HepG2 (cell line): Measurements from ENCODE around the gene BCAS3. TPM values are rescaled to one million over a fixed set of nuclear protein-coding genes. Genes with fewer than 3 reads are reported as not detected.

Experiments
- ATAC-seq: fragments of 200-7000 bp; cut with Tn5 transposase; 3 replicates; pipeline ENCODE4 v1.9.1; 2020; ENCODE audit warnings: mild to moderate bottlenecking, moderate library complexity
- BruUV-seq: library from RNA; stranded (reverse); fragments of 400-500 nt; replicated peaks from 2 replicates; lab custom pipeline; 2021; lab: Mats Ljungman, UMichigan
- CTCF ChIA-PET: fragments of 300-600 bp; formaldehyde crosslinking; extraction: SDS; loops from one replicate; lab custom pipeline; 2021; ENCODE audit warnings: low total read pairs, inconsistent platforms, low intra/inter-chr PET ratio; lab: Yijun Ruan, JAX
- POLR2A ChIA-PET: fragments of 350-600 bp; sonication (Branson Sonifier 250); formaldehyde crosslinking; loops from one replicate; lab custom pipeline; 2020; ENCODE audit warnings: antibody characterized with exemption, inconsistent platforms; lab: Yijun Ruan, JAX
- DNase-seq: peaks from one replicate; pipeline ENCODE4 v3.0.0-alpha.2; 2015; ENCODE audit warnings: low spot score
- FAIRE-seq: peaks from 3 replicates; lab custom pipeline; 2011; peaks lifted over from hg19 to GRCh38; lab: Jason Lieb, UNC
- H2AFZ ChIP-seq: one replicate; pipeline ENCODE4 v1.6.1; 2011; ENCODE audit warnings: low read length, inconsistent platforms
- H3K27ac ChIP-seq: fragments of 300-600 bp; 3 replicates; pipeline ENCODE4 v1.8.0; 2011; ENCODE audit warnings: mixed run types, mild to moderate bottlenecking, mixed read lengths, low read length, inconsistent platforms; ENCODE audit not compliant: insufficient read depth; ENCODE audit errors: extremely low read length
- H3K27me3 ChIP-seq, 2 experiments: fragments of 200-600 bp in 1 of 2; 2 replicates in 1 of 2; 3 replicates in 1 of 2; pipeline versions ENCODE4 v1.6.0 to v1.8.0; 2011; ENCODE audit warnings: low read length in 2 of 2, mild to moderate bottlenecking in 2 of 2, moderate library complexity in 2 of 2, inconsistent platforms in 1 of 2; ENCODE audit not compliant: insufficient read depth in 2 of 2, control insufficient read depth in 1 of 2
- H3K36me3 ChIP-seq, 2 experiments: fragments of 200-600 bp in 1 of 2; replicated peaks in 1 of 2; 2 replicates in 1 of 2; 3 replicates in 1 of 2; pipeline versions ENCODE4 v1.5.1 to v1.8.0; 2011; ENCODE audit warnings: low read length in 2 of 2, inconsistent platforms in 1 of 2; ENCODE audit not compliant: insufficient read depth in 2 of 2, control insufficient read depth in 1 of 2
- H3K4me1 ChIP-seq: 2 replicates; pipeline ENCODE4 v1.5.1; 2012; ENCODE audit warnings: low read length, inconsistent platforms; ENCODE audit not compliant: insufficient read depth
- H3K4me2 ChIP-seq: 2 replicates; pipeline ENCODE4 v1.6.0; 2011; ENCODE audit warnings: low read depth, low read length, inconsistent platforms
- H3K4me3 ChIP-seq, 3 experiments: fragments of 200-600 bp in 1 of 3; sonication (generic), shearing (Covaris generic) in 1 of 3; replicated peaks in 1 of 3; 2 replicates each; pipeline ENCODE4 v1.5.1; 2011 to 2016; ENCODE audit warnings: low read length in 3 of 3, inconsistent platforms in 2 of 3, low read depth in 2 of 3, mild to moderate bottlenecking in 2 of 3, control low read depth in 1 of 3, mixed read lengths in 1 of 3; ENCODE audit not compliant: insufficient read depth in 1 of 3
- H3K79me2 ChIP-seq: one replicate; pipeline ENCODE4 v1.6.1; 2011; ENCODE audit warnings: low read length, inconsistent platforms; ENCODE audit not compliant: insufficient read depth
- H3K9ac ChIP-seq: 2 replicates; pipeline ENCODE4 v1.6.0; 2011; ENCODE audit warnings: mild to moderate bottlenecking, low read depth, low read length, inconsistent platforms; ENCODE audit not compliant: insufficient read depth
- H3K9me3 ChIP-seq: 2 replicates; pipeline ENCODE4 v1.5.1; 2012; ENCODE audit warnings: mild to moderate bottlenecking, low read length
- H4K20me1 ChIP-seq: 2 replicates; pipeline ENCODE4 v1.6.0; 2011; ENCODE audit warnings: inconsistent platforms, mild to moderate bottlenecking, low read length, moderate library complexity; ENCODE audit not compliant: insufficient read depth
- ASH2L ChIP-seq: fragments of 300-600, 200-600 bp; sonication (generic); IDR thresholded peaks from 2 replicates; pipeline ENCODE4 v1.7.0; 2017; ENCODE audit warnings: low read depth, mild to moderate bottlenecking, moderate library complexity, mixed read lengths, low read length; ENCODE audit not compliant: insufficient read length
- HOXA3 ChIP-seq: sonication (generic); formaldehyde crosslinking; IDR thresholded peaks from 2 replicates; pipeline ENCODE4 v1.5.0; 2020; ENCODE audit warnings: missing genetic modification reagents
- HOXD1 ChIP-seq: sonication (generic); formaldehyde crosslinking; IDR thresholded peaks from 2 replicates; pipeline ENCODE4 v1.5.0; 2020; ENCODE audit warnings: missing genetic modification reagents
- KDM2A ChIP-seq: sonication (generic); formaldehyde crosslinking; IDR thresholded peaks from 2 replicates; pipeline ENCODE4 v1.4.0; 2020; ENCODE audit warnings: low read depth, missing genetic modification reagents, borderline replicate concordance
- SAP130 ChIP-seq: IDR thresholded peaks from 2 replicates; pipeline ENCODE4 v1.6.1; 2016; ENCODE audit warnings: low read depth
- SOX13 ChIP-seq, 3 experiments: fragments of 450-650 bp in 1 of 3; sonication (generic) in 1 of 3; formaldehyde crosslinking in 1 of 3; IDR thresholded peaks in 2 of 3; conservative IDR thresholded peaks in 1 of 3; 2 replicates each; pipeline versions ENCODE4 v1.5.0 to v1.6.1; 2016 to 2020; ENCODE audit warnings: antibody characterized with exemption in 1 of 3, mild to moderate bottlenecking in 1 of 3, missing compliant biosample characterization in 1 of 3, missing genetic modification reagents in 1 of 3, moderate library complexity in 1 of 3
- SYNCRIP ChIP-seq: fragments of 200-400 bp; formaldehyde crosslinking; IDR thresholded peaks from 2 replicates; pipeline ENCODE4 v1.6.1; 2018; ENCODE audit warnings: mild to moderate bottlenecking, low read depth, low read length; ENCODE audit not compliant: insufficient read depth
- TOPORS ChIP-seq: sonication (generic); formaldehyde crosslinking; IDR thresholded peaks from 2 replicates; pipeline ENCODE4 v1.8.0; 2023; ENCODE audit warnings: mild to moderate bottlenecking, missing genetic modification reagents
- ZFP1 ChIP-seq: IDR thresholded peaks from 2 replicates; pipeline ENCODE4 v1.6.1; 2016
- ZNF253 ChIP-seq: sonication (generic); formaldehyde crosslinking; IDR thresholded peaks from 2 replicates; pipeline ENCODE4 v1.8.0; 2022; ENCODE audit warnings: mild to moderate bottlenecking, missing genetic modification reagents, borderline replicate concordance
- ZNF605 ChIP-seq: sonication (generic); formaldehyde crosslinking; IDR thresholded peaks from 2 replicates; pipeline ENCODE4 v1.8.0; 2022; ENCODE audit warnings: mild to moderate bottlenecking, missing genetic modification reagents
- ZNF703 ChIP-seq: sonication (generic); formaldehyde crosslinking; IDR thresholded peaks from 2 replicates; pipeline ENCODE4 v1.5.1; 2020; ENCODE audit warnings: missing genetic modification reagents, mild to moderate bottlenecking, moderate library complexity, borderline replicate concordance
- ZNF891 ChIP-seq: sonication (generic); formaldehyde crosslinking; IDR thresholded peaks from 2 replicates; pipeline ENCODE4 v1.5.0; 2020; ENCODE audit warnings: mild to moderate bottlenecking, missing genetic modification reagents
- ZSCAN25 ChIP-seq: sonication (generic); formaldehyde crosslinking; IDR thresholded peaks from 2 replicates; pipeline ENCODE4 v1.8.0; 2022; ENCODE audit warnings: mild to moderate bottlenecking, missing genetic modification reagents
- ZSCAN9 ChIP-seq: IDR thresholded peaks from 2 replicates; pipeline ENCODE4 v1.6.1; 2016; ENCODE audit warnings: borderline replicate concordance
- WGBS: methylation state at CpG from one replicate; pipeline ENCODE4 v1.1.6; 2017; ENCODE audit warnings: low lambda C conversion rate; 5-methylcytosine and 5-hydroxymethylcytosine counted together
- in situ Hi-C: cut with HindIII; loops from 2 replicates; pipeline ENCODE4 v1.10.0; 2017; ENCODE audit warnings: low pct_unique_long_range_greater_than_20kb; ENCODE audit not compliant: extremely low pct_ligation_motif_present
- intact Hi-C: fragments of 100-400 bp; cut with micrococcal nuclease; formaldehyde crosslinking; loops from one replicate; pipeline ENCODE4 v1.10.0; 2022; ENCODE audit not compliant: unreplicated experiment
- polyA plus RNA-seq, 8 experiments: library from polyadenylated mRNA; depleted of rRNA in 3 of 8; stranded (reverse) in 7 of 8; unstranded in 1 of 8; fragments of >200 nt; fragmentation: Illumina TruSeq in 4 of 8; extraction: Trizol in 4 of 8; gene quantifications; 2 replicates each; pipeline versions ENCODE4 v1.2.1 to v1.2.3, GENCODE V29; 2011 to 2016; ENCODE audit warnings: low read depth in 4 of 8, missing spikeins in 1 of 8, mixed read lengths in 1 of 8; ENCODE audit not compliant: insufficient read depth in 1 of 8
- total RNA-seq, 5 experiments: library from RNA; depleted of rRNA; stranded (reverse); fragments of >200 nt; fragmentation: Illumina TruSeq; extraction: Trizol; gene quantifications; 2 replicates each; pipeline ENCODE4 v1.2.3, GENCODE V29; 2016; ENCODE audit warnings: low read depth in 1 of 5
- TF ChIP-seq, protein P1 (sequence below): IDR thresholded peaks from 2 replicates; pipeline ENCODE4 v1.6.1; 2016; ENCODE audit warnings: missing compliant biosample characterization, missing genetic modification reagents, borderline replicate concordance
- TF ChIP-seq, protein P2 (sequence below): IDR thresholded peaks from 2 replicates; pipeline ENCODE4 v1.6.1; 2018; ENCODE audit warnings: missing genetic modification reagents, mild to moderate bottlenecking, missing compliant biosample characterization
- TF ChIP-seq, protein P3 (sequence below): sonication (generic); formaldehyde crosslinking; IDR thresholded peaks from 2 replicates; pipeline ENCODE4 v1.8.0; 2022; ENCODE audit warnings: missing genetic modification reagents, mild to moderate bottlenecking, borderline replicate concordance

BCAS3 gene
- total and polyA plus RNA-seq, 2 of the 13 experiments (the other 11 are each of a cell fraction or from before 2014, with no cell fraction given) = 10.7 to 11.2 TPM

DNA sequence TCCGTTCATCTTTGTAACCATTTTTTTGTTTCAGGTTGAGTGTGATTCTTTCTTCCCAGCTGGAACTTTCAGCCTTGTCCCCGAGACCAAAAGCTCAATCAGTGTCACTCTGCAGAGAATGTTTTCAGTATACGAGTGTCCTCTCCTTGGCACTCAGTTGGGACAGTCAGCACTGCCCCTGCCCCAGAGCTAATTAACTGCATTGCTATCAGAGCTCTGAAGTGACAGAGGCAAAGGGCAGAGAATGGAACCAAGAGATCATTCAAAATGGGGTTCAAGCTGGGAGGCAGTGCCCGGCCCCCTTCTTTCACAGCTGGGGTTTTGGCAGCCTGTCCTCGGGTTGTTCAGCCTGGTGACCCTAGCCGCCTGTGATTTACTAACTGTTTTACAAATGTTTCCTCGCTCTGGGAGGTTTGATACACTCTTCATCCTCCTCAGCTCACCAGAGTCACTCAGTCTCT, 526.0 kb downstream of the BCAS3 start (continued):
- TF ChIP-seq SAP130 (CRISPR knock-in tag) (no peak), HOXA3 (no peak), SOX13 (IDR thresholded peaks at IDR 0.05) (no peak), SOX13 (CRISPR knock-in tag; conservative IDR thresholded peaks at IDR 0.05 in 1 of 2, IDR thresholded peaks at IDR 0.05 in 1 of 2) (no peak)
- TF ChIP-seq, protein P1, sequence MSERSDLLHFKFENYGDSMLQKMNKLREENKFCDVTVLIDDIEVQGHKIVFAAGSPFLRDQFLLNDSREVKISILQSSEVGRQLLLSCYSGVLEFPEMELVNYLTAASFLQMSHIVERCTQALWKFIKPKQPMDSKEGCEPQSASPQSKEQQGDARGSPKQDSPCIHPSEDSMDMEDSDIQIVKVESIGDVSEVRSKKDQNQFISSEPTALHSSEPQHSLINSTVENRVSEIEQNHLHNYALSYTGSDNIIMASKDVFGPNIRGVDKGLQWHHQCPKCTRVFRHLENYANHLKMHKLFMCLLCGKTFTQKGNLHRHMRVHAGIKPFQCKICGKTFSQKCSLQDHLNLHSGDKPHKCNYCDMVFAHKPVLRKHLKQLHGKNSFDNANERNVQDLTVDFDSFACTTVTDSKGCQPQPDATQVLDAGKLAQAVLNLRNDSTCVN (CRISPR knock-in tag) = no peak

DNA sequence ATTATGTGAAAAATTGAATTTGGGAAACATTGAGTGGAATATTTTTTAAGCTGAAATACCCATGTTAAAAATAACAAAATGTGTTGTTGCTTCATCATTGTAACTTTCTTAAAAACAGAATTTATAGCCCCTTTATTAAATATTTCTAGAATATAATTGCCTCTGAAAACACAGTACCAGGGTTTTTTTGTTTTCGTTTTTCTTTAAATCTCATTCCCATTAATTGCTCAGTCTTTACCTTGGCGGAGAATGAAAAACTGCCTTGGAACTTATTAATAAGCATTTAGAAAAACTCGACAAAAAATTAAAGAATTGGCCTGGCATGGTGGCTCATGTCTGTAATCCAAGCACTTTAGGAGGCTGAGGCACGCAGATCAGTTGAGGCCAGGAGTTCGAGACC, 526.8 kb downstream of the BCAS3 start:
- H4K20me1 ChIP-seq = no peaks in the 10 kb centered on the region
- no peak overlapping the region for H3K4me3 ChIP-seq
- in situ Hi-C loops (no loop called here), intact Hi-C loops (no loop called here)
- FAIRE-seq = no peak
- H3K36me3 ChIP-seq = no peaks in the 10 kb centered on the region
- H3K9ac ChIP-seq = no peak overlapping the region
- no peak for ATAC-seq
- no peaks in the 10 kb centered on the region for H3K79me2 ChIP-seq
- no peak overlapping the region for H3K4me2 ChIP-seq
- no peaks in the 10 kb centered on the region for H3K9me3 ChIP-seq
- ChIA-PET POLR2A (no interaction called here), CTCF (no interaction called here)
- DNase-seq = no peak
- H2AFZ ChIP-seq = no peak overlapping the region
- no peak overlapping the region for H3K27ac ChIP-seq
- H3K4me1 ChIP-seq = peaks cover 28% of the 10 kb centered on the region
- BruUV-seq = no TSS peak
- H3K27me3 ChIP-seq = no peaks in the 10 kb centered on the region
- 83% methylated on average over 5 of the region's 5 CpGs for WGBS
- TF ChIP-seq ZNF891 (CRISPR knock-in tag) = no peak
- TF ChIP-seq ZNF605 = no peak
- no peak for TF ChIP-seq ZNF253 (CRISPR knock-in tag)
- TF ChIP-seq ASH2L = no peak
- TF ChIP-seq, protein P2, sequence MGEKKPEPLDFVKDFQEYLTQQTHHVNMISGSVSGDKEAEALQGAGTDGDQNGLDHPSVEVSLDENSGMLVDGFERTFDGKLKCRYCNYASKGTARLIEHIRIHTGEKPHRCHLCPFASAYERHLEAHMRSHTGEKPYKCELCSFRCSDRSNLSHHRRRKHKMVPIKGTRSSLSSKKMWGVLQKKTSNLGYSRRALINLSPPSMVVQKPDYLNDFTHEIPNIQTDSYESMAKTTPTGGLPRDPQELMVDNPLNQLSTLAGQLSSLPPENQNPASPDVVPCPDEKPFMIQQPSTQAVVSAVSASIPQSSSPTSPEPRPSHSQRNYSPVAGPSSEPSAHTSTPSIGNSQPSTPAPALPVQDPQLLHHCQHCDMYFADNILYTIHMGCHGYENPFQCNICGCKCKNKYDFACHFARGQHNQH = no peak
- no peak for TF ChIP-seq ZNF703 (CRISPR knock-in tag)
- TF ChIP-seq ZSCAN25 (CRISPR knock-in tag) = no peak
- TF ChIP-seq ZSCAN9 (CRISPR knock-in tag) = no peak
- TF ChIP-seq TOPORS (CRISPR knock-in tag) = no peak
- TF ChIP-seq, protein P3, sequence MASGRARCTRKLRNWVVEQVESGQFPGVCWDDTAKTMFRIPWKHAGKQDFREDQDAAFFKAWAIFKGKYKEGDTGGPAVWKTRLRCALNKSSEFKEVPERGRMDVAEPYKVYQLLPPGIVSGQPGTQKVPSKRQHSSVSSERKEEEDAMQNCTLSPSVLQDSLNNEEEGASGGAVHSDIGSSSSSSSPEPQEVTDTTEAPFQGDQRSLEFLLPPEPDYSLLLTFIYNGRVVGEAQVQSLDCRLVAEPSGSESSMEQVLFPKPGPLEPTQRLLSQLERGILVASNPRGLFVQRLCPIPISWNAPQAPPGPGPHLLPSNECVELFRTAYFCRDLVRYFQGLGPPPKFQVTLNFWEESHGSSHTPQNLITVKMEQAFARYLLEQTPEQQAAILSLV (CRISPR knock-in tag) = no peak
- TF ChIP-seq SYNCRIP = no peak
- no peak for TF ChIP-seq HOXD1 (CRISPR knock-in tag)
- TF ChIP-seq ZFP1 (CRISPR knock-in tag) = no peak
- no peak for TF ChIP-seq KDM2A
